Panc1 (cell line): ENCODE data around the gene MPP2. TPM values are rescaled to one million over a fixed set of nuclear protein-coding genes. Genes with fewer than 3 reads are reported as not detected.
"Not testable (repeated sequence)": the region's sequence is repeated elsewhere in the genome, so short reads cannot be mapped to it uniquely, and the experiment has no call there.

ENCODE experiments used
- ATAC-seq: fragments of 200-7000 bp; cut with Tn5 transposase; 2 replicates; pipeline ENCODE4 v1.9.1; 2020; ENCODE audit warnings: mild to moderate bottlenecking, moderate library complexity
- BruUV-seq: library from RNA; stranded (reverse); fragments of 400-500 nt; replicated peaks from 2 replicates; lab custom pipeline; 2021; lab: Mats Ljungman, UMichigan
- CTCF ChIA-PET: fragments of 300-600 bp; sonication (Branson Sonifier 250); formaldehyde crosslinking; loops from one replicate; lab custom pipeline; 2022; ENCODE audit warnings: antibody characterized with exemption; lab: Charles Lee
- POLR2A ChIA-PET: fragments of 300-600 bp; sonication (Branson Sonifier 250); formaldehyde crosslinking; loops from one replicate; lab custom pipeline; 2022; ENCODE audit warnings: antibody characterized with exemption; lab: Charles Lee
- DNase-seq: peaks from one replicate; pipeline ENCODE4 v3.0.0-alpha.2; 2010; ENCODE audit warnings: low read depth, low spot score
- H3K27ac ChIP-seq: 2 replicates; pipeline ENCODE4 v1.5.1; 2011; ENCODE audit warnings: mild to moderate bottlenecking, low read length, inconsistent platforms
- H3K27me3 ChIP-seq: fragments of 200-500 bp; sonication (Bioruptor generic); 2 replicates; pipeline ENCODE4 v1.6.0; 2014; ENCODE audit warnings: low read length, inconsistent platforms; ENCODE audit not compliant: control insufficient read depth, insufficient read depth
- H3K36me3 ChIP-seq: fragments of 200-500 bp; sonication (Bioruptor generic); 2 replicates; pipeline ENCODE4 v1.5.1; 2014; ENCODE audit warnings: inconsistent platforms, mild to moderate bottlenecking, low read length, moderate library complexity; ENCODE audit not compliant: control insufficient read depth, insufficient read depth
- H3K4me1 ChIP-seq: 2 replicates; pipeline ENCODE4 v1.5.1; 2011; ENCODE audit warnings: inconsistent platforms, mild to moderate bottlenecking, low read length, moderate library complexity; ENCODE audit not compliant: control insufficient read depth, insufficient read depth
- H3K4me3 ChIP-seq, 2 experiments: 2 replicates each; pipeline ENCODE4 v1.5.1; 2011 to 2012; ENCODE audit warnings: low read depth in 2 of 2, low read length in 2 of 2, mild to moderate bottlenecking in 2 of 2, inconsistent platforms in 1 of 2, moderate library complexity in 1 of 2
- H3K9me3 ChIP-seq: fragments of 200-500 bp; sonication (Bioruptor generic); 2 replicates; pipeline ENCODE4 v1.5.1; 2014; ENCODE audit warnings: low read depth, mild to moderate bottlenecking, inconsistent platforms, low read length, moderate library complexity; ENCODE audit not compliant: control insufficient read depth, insufficient read depth
- POLR2AphosphoS5 ChIP-seq: IDR thresholded peaks from 2 replicates; pipeline ENCODE4 v1.6.1; 2012; ENCODE audit warnings: mild to moderate bottlenecking, low read depth, low read length, moderate library complexity
- SIN3A ChIP-seq: IDR thresholded peaks from 2 replicates; pipeline ENCODE4 v1.6.1; 2012; ENCODE audit warnings: low read depth, mild to moderate bottlenecking, low read length, moderate library complexity, borderline replicate concordance; ENCODE audit not compliant: insufficient read depth
- TCF7L2 ChIP-seq: IDR thresholded peaks from 2 replicates; pipeline ENCODE4 v1.6.1; 2011; ENCODE audit warnings: mild to moderate bottlenecking, low read depth, low read length, inconsistent platforms
- in situ Hi-C: cut with HindIII; loops from 2 replicates; pipeline ENCODE4 v1.10.0; 2016; ENCODE audit warnings: low sequenced_read_pairs, low pct_unique_long_range_greater_than_20kb
- intact Hi-C: fragments of 100-400 bp; cut with micrococcal nuclease; formaldehyde crosslinking; loops from one replicate; pipeline ENCODE4 v1.10.0; 2022; ENCODE audit not compliant: unreplicated experiment
- total RNA-seq: library from RNA; stranded (reverse); gene quantifications from one replicate; pipeline ENCODE4 v1.2.1, GENCODE V29; 2021; ENCODE audit not compliant: unreplicated experiment
- TF ChIP-seq, protein P1 (sequence below), 2 experiments: IDR thresholded peaks; 2 replicates each; pipeline ENCODE4 v1.6.1; 2011 to 2012; ENCODE audit warnings: low read depth in 2 of 2, control low read depth in 1 of 2, low read length in 1 of 2, mild to moderate bottlenecking in 1 of 2, moderate library complexity in 1 of 2; ENCODE audit not compliant: insufficient read depth in 1 of 2
- TF ChIP-seq, protein P2 (sequence below): fragments of 450-650 bp; IDR thresholded peaks from 2 replicates; pipeline ENCODE4 v1.5.1; 2017; ENCODE audit warnings: mild to moderate bottlenecking

MPP2 gene
- total RNA-seq, 1 experiment from 2014 or later: 3.5 TPM

DNA sequence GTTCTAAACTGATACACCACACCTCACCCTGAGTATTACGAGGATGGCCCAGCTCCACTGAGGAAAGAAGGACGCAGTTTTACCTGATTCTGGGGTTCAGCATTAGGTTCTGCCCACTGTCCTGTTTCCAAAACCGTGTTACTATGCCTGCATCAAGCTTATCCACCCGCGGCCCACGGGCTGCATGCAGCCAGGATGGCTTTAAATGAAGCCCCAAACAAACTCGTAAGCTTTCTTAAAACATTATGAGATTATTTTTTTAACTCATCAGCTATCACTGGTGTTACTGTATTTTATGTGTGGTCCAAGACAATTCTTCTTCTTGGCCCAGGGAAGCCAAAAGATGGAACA, 64.4 kb downstream of the MPP2 start:
- CTCF ChIA-PET: interaction anchor here (0.5 kb wide), 1 partner anchor 68 kb away, joined by 6 read pairs; no protein-coding TSS in a partner anchor
- intact Hi-C loops: no loop called here

DNA sequence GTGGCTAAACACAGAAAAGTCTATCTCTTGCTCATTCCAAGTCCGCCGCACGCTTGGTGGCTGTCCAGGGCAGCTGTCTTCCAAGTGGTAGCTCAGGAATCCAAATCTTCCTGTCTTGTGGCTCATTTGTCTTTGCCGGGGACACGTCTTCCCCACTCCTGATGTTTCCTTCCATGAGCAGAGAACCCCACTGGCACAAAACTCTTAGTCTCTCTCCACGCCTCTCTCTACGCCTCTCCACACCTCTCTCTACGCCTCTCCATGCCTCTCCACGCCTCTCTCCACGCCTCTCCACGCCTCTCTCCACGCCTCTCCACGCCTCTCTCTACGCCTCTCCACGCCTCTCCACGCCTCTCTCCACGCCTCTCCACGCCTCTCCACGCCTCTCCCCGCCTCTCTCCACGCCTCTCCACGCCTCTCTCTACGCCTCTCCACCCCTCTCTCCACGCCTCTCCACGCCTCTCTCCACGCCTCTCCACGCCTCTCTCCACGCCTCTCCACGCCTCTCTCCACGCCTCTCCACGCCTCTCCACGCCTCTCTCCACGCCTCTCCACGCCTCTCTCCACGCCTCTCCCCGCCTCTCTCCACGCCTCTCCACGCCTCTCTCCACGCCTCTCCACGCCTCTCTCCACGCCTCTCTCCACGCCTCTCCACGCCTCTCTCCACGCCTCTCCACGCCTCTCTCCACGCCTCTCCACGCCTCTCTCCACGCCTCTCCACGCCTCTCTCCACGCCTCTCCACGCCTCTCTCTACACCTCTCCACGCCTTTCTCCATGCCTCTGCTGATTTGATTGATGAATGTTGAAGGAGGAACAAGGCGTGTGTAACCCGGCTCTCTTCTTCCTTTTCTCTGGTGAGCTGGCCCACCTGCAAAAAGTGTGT, 65.0 kb downstream of the MPP2 start:
- H3K9me3 ChIP-seq, CTCF ChIA-PET, POLR2A ChIA-PET, H3K36me3 ChIP-seq, in situ Hi-C loops, BruUV-seq, DNase-seq, intact Hi-C loops, H3K27ac ChIP-seq, H3K27me3 ChIP-seq: not testable (repeated sequence)
- peak; percentile 62 for ATAC-seq
- Histone ChIP-seq H3K4me1 (peaks cover 27% of the 10 kb centered on the region), H3K4me3 (peak overlapping the region; percentile 19 to 31; a peak in 3 of 4 replicates)

More for the DNA sequence above, 64.4 kb downstream of the MPP2 start:
- Histone ChIP-seq H3K36me3 (no peaks in the 10 kb centered on the region), H3K4me1 (peaks cover 27% of the 10 kb centered on the region), H3K4me3 (peak overlapping the region; percentile 12 to 29; a peak in 3 of 4 replicates), H3K27me3 (no peaks in the 10 kb centered on the region), H3K27ac (no peak overlapping the region), H3K9me3 (no peaks in the 10 kb centered on the region)
- DNase-seq (no peak), ATAC-seq (no peak; the same call in 1 of the 2 replicates)
- no peak for TF ChIP-seq SIN3A
- no peak for TF ChIP-seq POLR2AphosphoS5
- TF ChIP-seq, protein P1, sequence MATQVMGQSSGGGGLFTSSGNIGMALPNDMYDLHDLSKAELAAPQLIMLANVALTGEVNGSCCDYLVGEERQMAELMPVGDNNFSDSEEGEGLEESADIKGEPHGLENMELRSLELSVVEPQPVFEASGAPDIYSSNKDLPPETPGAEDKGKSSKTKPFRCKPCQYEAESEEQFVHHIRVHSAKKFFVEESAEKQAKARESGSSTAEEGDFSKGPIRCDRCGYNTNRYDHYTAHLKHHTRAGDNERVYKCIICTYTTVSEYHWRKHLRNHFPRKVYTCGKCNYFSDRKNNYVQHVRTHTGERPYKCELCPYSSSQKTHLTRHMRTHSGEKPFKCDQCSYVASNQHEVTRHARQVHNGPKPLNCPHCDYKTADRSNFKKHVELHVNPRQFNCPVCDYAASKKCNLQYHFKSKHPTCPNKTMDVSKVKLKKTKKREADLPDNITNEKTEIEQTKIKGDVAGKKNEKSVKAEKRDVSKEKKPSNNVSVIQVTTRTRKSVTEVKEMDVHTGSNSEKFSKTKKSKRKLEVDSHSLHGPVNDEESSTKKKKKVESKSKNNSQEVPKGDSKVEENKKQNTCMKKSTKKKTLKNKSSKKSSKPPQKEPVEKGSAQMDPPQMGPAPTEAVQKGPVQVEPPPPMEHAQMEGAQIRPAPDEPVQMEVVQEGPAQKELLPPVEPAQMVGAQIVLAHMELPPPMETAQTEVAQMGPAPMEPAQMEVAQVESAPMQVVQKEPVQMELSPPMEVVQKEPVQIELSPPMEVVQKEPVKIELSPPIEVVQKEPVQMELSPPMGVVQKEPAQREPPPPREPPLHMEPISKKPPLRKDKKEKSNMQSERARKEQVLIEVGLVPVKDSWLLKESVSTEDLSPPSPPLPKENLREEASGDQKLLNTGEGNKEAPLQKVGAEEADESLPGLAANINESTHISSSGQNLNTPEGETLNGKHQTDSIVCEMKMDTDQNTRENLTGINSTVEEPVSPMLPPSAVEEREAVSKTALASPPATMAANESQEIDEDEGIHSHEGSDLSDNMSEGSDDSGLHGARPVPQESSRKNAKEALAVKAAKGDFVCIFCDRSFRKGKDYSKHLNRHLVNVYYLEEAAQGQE (IDR thresholded peaks at IDR 0.05; ENCODE audit: insufficient read depth in 1 of 2, low read depth in 2 of 2, low read length in 1 of 2): no peak
- TF ChIP-seq, protein P2, sequence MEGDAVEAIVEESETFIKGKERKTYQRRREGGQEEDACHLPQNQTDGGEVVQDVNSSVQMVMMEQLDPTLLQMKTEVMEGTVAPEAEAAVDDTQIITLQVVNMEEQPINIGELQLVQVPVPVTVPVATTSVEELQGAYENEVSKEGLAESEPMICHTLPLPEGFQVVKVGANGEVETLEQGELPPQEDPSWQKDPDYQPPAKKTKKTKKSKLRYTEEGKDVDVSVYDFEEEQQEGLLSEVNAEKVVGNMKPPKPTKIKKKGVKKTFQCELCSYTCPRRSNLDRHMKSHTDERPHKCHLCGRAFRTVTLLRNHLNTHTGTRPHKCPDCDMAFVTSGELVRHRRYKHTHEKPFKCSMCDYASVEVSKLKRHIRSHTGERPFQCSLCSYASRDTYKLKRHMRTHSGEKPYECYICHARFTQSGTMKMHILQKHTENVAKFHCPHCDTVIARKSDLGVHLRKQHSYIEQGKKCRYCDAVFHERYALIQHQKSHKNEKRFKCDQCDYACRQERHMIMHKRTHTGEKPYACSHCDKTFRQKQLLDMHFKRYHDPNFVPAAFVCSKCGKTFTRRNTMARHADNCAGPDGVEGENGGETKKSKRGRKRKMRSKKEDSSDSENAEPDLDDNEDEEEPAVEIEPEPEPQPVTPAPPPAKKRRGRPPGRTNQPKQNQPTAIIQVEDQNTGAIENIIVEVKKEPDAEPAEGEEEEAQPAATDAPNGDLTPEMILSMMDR: no peak
- no peak for TF ChIP-seq TCF7L2
- in situ Hi-C loops: no loop called here
- POLR2A ChIA-PET: no interaction called here
- BruUV-seq: no TSS peak

DNA sequence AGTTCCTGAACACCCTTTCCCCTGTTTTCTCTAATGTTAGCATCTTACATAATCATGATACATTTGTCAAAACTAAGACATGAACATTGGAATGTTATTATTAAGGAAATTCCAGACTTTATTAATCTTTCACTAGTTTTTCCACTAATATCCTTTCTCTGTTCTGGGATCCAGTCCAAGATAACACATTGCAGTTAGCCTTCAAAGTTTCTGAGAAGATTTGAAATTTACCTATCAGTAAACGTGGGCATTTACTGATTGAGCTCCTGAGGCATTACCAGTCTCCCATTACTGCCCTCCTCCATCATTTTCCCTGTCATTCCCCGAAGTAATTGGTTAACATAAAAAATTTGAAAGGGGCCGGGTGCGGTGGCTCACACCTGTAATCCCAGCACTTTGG, 66.1 kb downstream of the MPP2 start:
- TF ChIP-seq POLR2AphosphoS5 (no peak), SIN3A (no peak), TCF7L2 (no peak)
- TF ChIP-seq, protein P2: no peak
- TF ChIP-seq, protein P1 (IDR thresholded peaks at IDR 0.05; ENCODE audit: insufficient read depth in 1 of 2, low read depth in 2 of 2, low read length in 1 of 2): no peak
- ATAC-seq: no peak
- Histone ChIP-seq H3K4me3 (no peak overlapping the region), H3K27me3 (no peaks in the 10 kb centered on the region), H3K9me3 (no peaks in the 10 kb centered on the region), H3K36me3 (no peaks in the 10 kb centered on the region), H3K27ac (no peak overlapping the region), H3K4me1 (peaks cover 27% of the 10 kb centered on the region)
- BruUV-seq: no TSS peak
- intact Hi-C loops: no loop called here
- POLR2A ChIA-PET: no interaction called here
- CTCF ChIA-PET: no interaction called here
- DNase-seq: no peak
- in situ Hi-C loops: no loop called here
